Muscle of leg (tissue), 11 donors: ENCODE measurements around the gene CAV3. TPM values are rescaled to one million over a fixed set of nuclear protein-coding genes. Genes with fewer than 3 reads are reported as not detected.

Experiments used
- DNase-seq: peaks from one replicate; pipeline ENCODE4 v3.0.0; 2013
- H3K27ac ChIP-seq: one replicate; pipeline ENCODE4 v1.5.1; 2013; ENCODE audit warnings: mild to moderate bottlenecking, low read length, control low read depth
- H3K27me3 ChIP-seq: one replicate; pipeline ENCODE4 v1.6.1; 2013; ENCODE audit warnings: low read length; ENCODE audit not compliant: control insufficient read depth, insufficient read depth
- H3K36me3 ChIP-seq: one replicate; pipeline ENCODE4 v1.6.1; 2013; ENCODE audit warnings: low read length; ENCODE audit not compliant: control insufficient read depth, insufficient read depth
- H3K4me1 ChIP-seq: one replicate; pipeline ENCODE4 v1.6.1; 2013; ENCODE audit warnings: low read length; ENCODE audit not compliant: control insufficient read depth, insufficient read depth
- H3K4me3 ChIP-seq: one replicate; pipeline ENCODE4 v1.5.1; 2013; ENCODE audit warnings: low read length, control low read depth
- H3K9me3 ChIP-seq: replicated peaks from 2 replicates; pipeline ENCODE4 v1.6.1; 2013; ENCODE audit warnings: low read depth, low read length; ENCODE audit not compliant: control insufficient read depth
- WGBS: methylation state at CpG from one replicate; pipeline ENCODE4 v1.1.5; 2013; ENCODE audit warnings: missing lambda C conversion rate; ENCODE audit not compliant: insufficient coverage; 5-methylcytosine and 5-hydroxymethylcytosine counted together
- polyA plus RNA-seq, 8 donors: library from polyadenylated mRNA; unstranded; fragments of 120-200 nt; gene quantifications; one replicate each; pipeline versions ENCODE4 v1.2.1 to v1.2.3, GENCODE V29; 2013; ENCODE audit warnings: inconsistent platforms in 1 of 8, low replicate concordance in 1 of 8; ENCODE audit not compliant: insufficient read length in 8 of 8, insufficient read depth in 1 of 8
- total RNA-seq: library from RNA; stranded (reverse); fragments of 120-200 nt; gene quantifications from one replicate; pipeline ENCODE4 v1.2.4, GENCODE V29; 2013

CAV3 gene
- total and polyA plus RNA-seq, 9 donors = 160 to 343 (median 254) TPM

DNA sequence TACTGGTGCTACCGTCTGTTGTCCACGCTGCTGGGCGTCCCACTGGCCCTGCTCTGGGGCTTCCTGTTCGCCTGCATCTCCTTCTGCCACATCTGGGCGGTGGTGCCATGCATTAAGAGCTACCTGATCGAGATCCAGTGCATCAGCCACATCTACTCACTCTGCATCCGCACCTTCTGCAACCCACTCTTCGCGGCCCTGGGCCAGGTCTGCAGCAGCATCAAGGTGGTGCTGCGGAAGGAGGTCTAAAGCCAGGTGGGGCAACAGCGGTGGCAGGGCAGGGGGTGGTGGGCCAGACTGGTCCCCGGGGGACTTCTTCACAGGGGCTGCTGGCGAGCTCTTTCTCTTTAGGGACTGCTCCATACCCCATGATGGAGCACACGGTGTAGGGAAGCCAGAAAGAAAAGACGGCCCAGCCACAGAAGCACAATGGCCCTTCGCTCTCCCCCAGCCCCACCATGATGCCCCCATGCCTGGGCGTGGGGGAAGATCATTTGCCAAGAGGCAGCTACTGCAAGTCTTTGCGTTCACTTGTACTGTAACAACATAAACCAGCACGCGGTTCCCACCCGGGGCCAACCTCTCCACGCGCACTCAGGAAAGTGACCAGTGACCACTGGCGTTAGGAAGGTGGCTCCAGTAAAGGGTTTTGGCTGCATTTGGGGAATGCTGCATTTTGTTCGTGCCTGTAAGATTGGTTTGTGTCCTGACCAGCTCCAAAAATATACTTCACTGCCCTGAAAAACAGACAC lies 12.2 kb downstream of the CAV3 start:
- no peak for DNase-seq
- Histone ChIP-seq H3K27me3 (no peaks in the 10 kb centered on the region), H3K27ac (no peak overlapping the region), H3K4me3 (no peak overlapping the region), H3K9me3 (no peaks in the 10 kb centered on the region), H3K36me3 (peaks cover 23% of the 10 kb centered on the region), H3K4me1 (peaks cover 22% of the 10 kb centered on the region)
- WGBS = 93% methylated on average over 18 of the region's 25 CpGs

DNA sequence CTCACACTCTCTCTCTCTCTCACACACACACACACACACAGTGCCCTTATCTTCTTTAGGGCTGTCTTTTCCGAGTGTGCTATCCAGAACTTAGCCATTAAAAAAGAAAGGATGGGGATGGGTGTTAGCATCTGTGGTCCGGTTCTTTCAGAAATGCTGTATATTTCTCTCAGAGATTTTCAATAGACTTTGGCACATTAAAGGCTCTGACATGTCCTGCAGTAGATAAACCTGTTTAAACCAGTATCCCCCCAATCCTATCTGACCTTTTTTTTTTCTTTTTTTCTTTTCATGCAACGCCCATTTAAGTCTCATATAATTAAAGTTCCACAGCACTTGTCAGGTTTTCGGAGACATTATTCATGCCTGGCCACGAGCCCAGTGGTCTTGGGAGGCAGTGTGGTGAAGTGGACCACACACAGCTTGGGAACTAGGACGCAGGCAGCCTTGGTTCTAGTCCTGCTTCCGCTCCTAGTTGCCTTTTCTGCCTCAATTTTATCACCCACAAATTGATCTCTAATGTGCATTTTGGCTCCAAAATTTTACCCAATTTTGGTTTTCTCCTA lies 13.3 kb downstream of the CAV3 start:
- WGBS = 78% methylated on average over 4 of the region's 7 CpGs
- no peak for DNase-seq
- H3K27me3 ChIP-seq = no peaks in the 10 kb centered on the region
- H3K36me3 ChIP-seq = peaks cover 23% of the 10 kb centered on the region
- H3K4me1 ChIP-seq = peaks cover 14% of the 10 kb centered on the region
- no peak overlapping the region for H3K4me3 ChIP-seq
- no peaks in the 10 kb centered on the region for H3K9me3 ChIP-seq
- no peak overlapping the region for H3K27ac ChIP-seq

DNA sequence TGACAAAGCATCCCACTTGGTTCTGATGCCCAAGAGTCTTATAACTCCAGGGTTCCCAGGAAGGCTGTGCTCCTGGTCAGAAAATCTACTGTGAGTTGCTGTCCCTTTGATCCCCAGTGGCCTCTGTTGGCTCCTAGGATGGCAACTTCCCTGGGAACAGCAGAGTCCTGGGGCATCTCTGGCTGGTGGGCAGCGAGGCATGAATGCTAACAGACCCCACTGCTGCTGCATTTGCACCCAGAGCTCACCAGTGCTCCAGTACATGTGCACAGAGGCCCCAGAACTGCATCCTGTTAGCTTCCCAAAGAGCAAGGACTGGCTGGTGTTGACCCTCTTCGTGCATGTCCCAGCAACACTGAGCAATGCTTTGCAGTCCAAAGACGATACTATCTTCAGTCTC lies 15.7 kb downstream of the CAV3 start:
- Histone ChIP-seq H3K36me3 (peaks cover 20% of the 10 kb centered on the region), H3K27me3 (no peaks in the 10 kb centered on the region), H3K27ac (no peak overlapping the region), H3K4me3 (no peak overlapping the region), H3K9me3 (no peaks in the 10 kb centered on the region), H3K4me1 (no peaks in the 10 kb centered on the region)
- WGBS = 95% methylated on average over 3 of the region's 3 CpGs
- DNase-seq = no peak

- WGBS = 89% methylated on average over 13 of the region's 14 CpGs
- no peak for DNase-seq
- Histone ChIP-seq H3K4me3 (no peak overlapping the region), H3K36me3 (peaks cover 3% of the 10 kb centered on the region), H3K27ac (no peak overlapping the region), H3K27me3 (no peaks in the 10 kb centered on the region), H3K4me1 (peaks cover 13% of the 10 kb centered on the region), H3K9me3 (no peaks in the 10 kb centered on the region)
Observed at GRCh38 chr3:8752832-8753231, 19.2 kb downstream of the CAV3 start.

DNA sequence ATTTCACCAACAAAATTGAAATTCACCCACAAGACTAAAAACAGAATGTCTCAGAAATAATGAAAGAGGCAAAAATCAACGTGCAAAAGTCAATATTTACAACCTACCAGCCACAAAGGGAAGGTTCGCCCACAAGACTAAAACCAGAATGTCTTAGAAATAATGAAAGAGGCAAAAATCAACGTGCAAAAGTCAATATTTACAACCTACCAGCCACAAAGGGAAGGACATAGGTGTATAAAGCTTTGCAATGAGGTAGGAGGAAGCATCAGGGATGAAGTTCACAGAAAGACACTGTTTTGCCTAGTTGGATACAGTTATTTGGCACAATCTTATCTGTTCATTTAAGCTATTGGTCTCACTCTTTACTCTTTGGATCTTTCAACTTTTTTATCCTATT lies 21.5 kb downstream of the CAV3 start:
- DNase-seq = no peak
- no peak overlapping the region for H3K4me3 ChIP-seq
- no peaks in the 10 kb centered on the region for H3K36me3 ChIP-seq
- H3K27me3 ChIP-seq = no peaks in the 10 kb centered on the region
- no peaks in the 10 kb centered on the region for H3K9me3 ChIP-seq
- WGBS = no CpG with 5 or more reads among the region's 3 CpGs
- no peak overlapping the region for H3K27ac ChIP-seq
- peaks cover 33% of the 10 kb centered on the region for H3K4me1 ChIP-seq

DNA sequence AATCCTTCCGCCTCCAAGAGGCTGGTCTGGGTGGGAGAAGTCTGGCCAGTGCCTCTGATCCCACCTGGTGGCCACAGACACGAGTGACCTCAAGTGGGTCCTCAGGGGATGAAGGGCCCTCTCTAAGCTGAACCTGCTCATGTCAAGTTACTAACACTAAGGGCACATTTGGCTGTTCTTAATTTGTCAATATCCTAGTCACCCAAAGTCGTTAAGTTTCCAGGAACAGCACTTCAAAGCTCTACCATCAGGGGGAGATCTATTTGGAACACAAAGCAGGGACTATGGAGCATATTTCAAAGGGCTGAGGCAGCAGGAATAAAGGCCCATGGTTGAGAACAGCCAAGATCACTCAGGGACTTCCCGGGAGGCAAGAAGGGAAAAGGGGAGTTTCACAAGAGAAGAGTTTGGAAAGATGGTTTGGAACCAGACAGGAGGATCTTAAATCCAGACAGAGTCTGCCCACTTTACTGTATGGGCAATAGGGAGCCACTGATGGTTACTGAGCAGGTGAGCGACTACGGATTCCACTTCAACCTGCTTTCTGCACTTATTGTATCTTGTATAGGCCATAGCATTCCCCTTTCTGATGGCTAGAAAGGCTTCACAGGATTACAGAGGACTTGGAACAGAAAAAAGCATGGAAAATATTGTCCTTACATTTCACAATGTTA lies 22.1 kb downstream of the CAV3 start:
- Histone ChIP-seq H3K4me1 (peaks cover 39% of the 10 kb centered on the region), H3K27me3 (no peaks in the 10 kb centered on the region), H3K36me3 (no peaks in the 10 kb centered on the region), H3K9me3 (no peaks in the 10 kb centered on the region), H3K27ac (peak overlapping the region; percentile 1), H3K4me3 (no peak overlapping the region)
- WGBS = 60% methylated on average over 1 of the region's 6 CpGs
- DNase-seq = no peak

GRCh38 chr3:8756671-8757070 lies 23.1 kb downstream of the CAV3 start:
- H3K27ac ChIP-seq = peak overlapping the region; percentile 64
- WGBS = 66% methylated on average over 6 of the region's 7 CpGs
- DNase-seq = no peak
- H3K27me3 ChIP-seq = no peaks in the 10 kb centered on the region
- H3K36me3 ChIP-seq = no peaks in the 10 kb centered on the region
- H3K4me3 ChIP-seq = no peak overlapping the region
- H3K9me3 ChIP-seq = no peaks in the 10 kb centered on the region
- H3K4me1 ChIP-seq = peaks cover 44% of the 10 kb centered on the region

- 79% methylated on average over 10 of the region's 24 CpGs for whole genome bisulfite sequencing
- H3K9me3 ChIP-seq = no peaks in the 10 kb centered on the region
- no peaks in the 10 kb centered on the region for H3K36me3 ChIP-seq
- peak overlapping the region; percentile 91 for H3K27ac ChIP-seq
- H3K27me3 ChIP-seq = no peaks in the 10 kb centered on the region
- H3K4me1 ChIP-seq = peaks cover 44% of the 10 kb centered on the region
- H3K4me3 ChIP-seq = no peak overlapping the region
- DNase-seq = peak; percentile 80
Observed at GRCh38 chr3:8757551-8758518, 24.2 kb downstream of the CAV3 start.

DNA sequence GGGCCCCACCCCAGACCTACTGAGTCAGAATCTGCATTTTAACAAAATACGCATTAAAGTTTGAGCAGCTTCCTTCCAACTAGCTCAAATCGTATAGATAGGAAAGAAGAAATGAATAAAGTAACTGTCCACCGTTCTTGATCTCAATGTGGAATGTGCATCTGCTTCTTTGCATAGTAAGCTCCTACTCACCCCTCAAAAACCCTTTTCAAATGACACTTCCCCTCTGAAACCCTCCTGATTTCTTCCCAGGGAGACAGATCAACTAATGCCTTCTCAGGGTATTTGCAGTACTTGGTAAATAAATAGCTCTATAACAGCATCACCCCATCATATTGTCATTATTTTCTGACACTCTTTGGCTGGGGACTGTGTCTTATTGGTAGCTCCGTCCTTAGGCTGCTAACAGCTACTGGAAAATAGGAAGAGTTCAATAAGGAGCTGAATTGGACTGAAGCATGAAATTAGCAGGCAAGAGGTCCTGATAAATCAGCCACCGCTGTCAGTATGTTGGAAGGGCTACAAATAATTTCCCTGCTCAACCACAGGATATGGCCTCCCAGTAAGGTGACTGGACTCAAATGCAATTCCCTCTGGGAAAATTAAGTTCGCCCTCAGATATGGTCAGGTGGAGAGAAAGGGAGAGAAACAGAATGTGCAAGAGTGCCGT lies 25.6 kb downstream of the CAV3 start:
- WGBS = 56% methylated on average over 3 of the region's 7 CpGs
- no peaks in the 10 kb centered on the region for H3K9me3 ChIP-seq
- no peaks in the 10 kb centered on the region for H3K36me3 ChIP-seq
- no peak for DNase-seq
- H3K27me3 ChIP-seq = no peaks in the 10 kb centered on the region
- peaks cover 44% of the 10 kb centered on the region for H3K4me1 ChIP-seq
- no peak overlapping the region for H3K4me3 ChIP-seq
- H3K27ac ChIP-seq = peak overlapping the region; percentile 81
